Measurements from ENCODE around the gene CCDC102B. TPM values are rescaled to one million over a fixed set of nuclear protein-coding genes. Genes with fewer than 3 reads are reported as not detected.

CCDC102B gene
- total RNA-seq, 2 experiments from 2014 or later: 2.1 to 2.4 TPM

DNA sequence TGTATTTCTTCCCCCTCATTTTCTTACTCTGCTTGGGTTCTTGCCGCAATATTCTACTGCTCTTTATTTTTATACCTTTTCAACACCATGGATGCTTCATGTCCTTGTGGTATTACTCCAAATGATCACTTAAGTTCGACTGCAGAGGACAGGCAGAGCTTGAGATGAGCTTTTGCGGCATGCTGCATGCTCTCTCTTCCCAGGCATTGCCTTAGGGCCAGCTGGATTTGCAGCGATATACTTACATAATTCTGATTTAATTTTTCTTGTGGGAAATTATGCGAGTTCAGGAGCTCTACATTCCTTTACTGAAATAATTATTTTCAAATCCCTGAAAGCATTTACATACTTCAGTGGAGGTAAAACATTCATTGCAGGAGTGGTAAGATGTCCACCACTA lies 288.1 kb downstream of the CCDC102B start:
- Mint-ChIP-seq H3K27ac (no peak overlapping the region), H3K27me3 (no peaks in the 10 kb centered on the region), H3K4me1 (ENCODE audit: low read depth) (no peaks in the 10 kb centered on the region), H3K9me3 (no peaks in the 10 kb centered on the region), H3K4me3 (no peak overlapping the region), H3K36me3 (no peaks in the 10 kb centered on the region)
- ChIA-PET CTCF (no interaction called here), POLR2A (no interaction called here)
- intact Hi-C loops (cut with micrococcal nuclease): no loop called here
- DNase-seq: no peak

DNA sequence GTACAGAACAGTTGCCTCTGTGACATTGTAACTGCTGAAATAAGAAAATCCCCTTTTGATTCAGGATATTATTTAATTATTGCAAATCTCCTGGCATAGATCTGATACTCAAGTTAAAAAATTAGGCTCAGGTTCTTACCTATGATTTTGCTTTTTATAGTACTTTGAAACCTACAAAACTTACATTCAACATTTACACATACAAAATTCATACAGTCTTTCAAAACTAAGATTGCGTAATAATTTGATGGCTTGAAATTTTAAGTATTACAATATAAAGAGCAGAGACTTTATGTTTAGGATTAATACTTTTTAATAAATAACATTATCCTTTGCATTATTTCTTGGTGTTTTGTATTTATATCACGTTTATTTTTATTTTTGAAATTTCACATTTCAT lies 291.1 kb downstream of the CCDC102B start:
- Mint-ChIP-seq H3K27me3 (no peaks in the 10 kb centered on the region), H3K36me3 (no peaks in the 10 kb centered on the region), H3K4me1 (ENCODE audit: low read depth) (no peaks in the 10 kb centered on the region), H3K4me3 (no peak overlapping the region), H3K9me3 (no peaks in the 10 kb centered on the region), H3K27ac (no peak overlapping the region)
- no peak for DNase-seq
- intact Hi-C loops (cut with micrococcal nuclease): no loop called here
- ChIA-PET POLR2A (no interaction called here), CTCF (no interaction called here)

DNA sequence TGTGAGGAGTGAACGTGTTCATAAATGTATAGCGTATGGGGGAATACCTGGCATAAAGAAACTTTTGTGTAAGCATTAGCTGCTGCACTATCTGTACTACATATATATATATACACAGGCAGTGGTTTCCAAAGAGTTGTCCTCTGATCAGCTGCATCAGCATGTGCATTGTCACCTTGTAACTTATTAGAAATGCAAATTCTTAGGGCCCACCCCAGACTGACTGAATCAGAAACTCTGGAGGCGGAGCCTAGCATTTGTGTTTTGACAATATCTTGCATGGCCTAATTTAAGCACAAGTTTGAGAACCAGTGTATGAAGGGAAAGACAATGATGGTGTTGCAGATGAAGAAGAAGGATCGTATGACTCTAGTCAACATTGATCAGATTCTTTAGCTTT lies 299.5 kb downstream of the CCDC102B start:
- no peak overlapping the region for H3K4me3 Mint-ChIP-seq
- no peaks in the 10 kb centered on the region for H3K27me3 Mint-ChIP-seq
- DNase-seq: no peak
- no peaks in the 10 kb centered on the region for H3K4me1 Mint-ChIP-seq (ENCODE audit: low read depth)
- POLR2A ChIA-PET: no interaction called here
- CTCF ChIA-PET: no interaction called here
- intact Hi-C loops (cut with micrococcal nuclease): no loop called here
- H3K9me3 Mint-ChIP-seq: no peaks in the 10 kb centered on the region
- no peaks in the 10 kb centered on the region for H3K36me3 Mint-ChIP-seq
- H3K27ac Mint-ChIP-seq: no peak overlapping the region

DNA sequence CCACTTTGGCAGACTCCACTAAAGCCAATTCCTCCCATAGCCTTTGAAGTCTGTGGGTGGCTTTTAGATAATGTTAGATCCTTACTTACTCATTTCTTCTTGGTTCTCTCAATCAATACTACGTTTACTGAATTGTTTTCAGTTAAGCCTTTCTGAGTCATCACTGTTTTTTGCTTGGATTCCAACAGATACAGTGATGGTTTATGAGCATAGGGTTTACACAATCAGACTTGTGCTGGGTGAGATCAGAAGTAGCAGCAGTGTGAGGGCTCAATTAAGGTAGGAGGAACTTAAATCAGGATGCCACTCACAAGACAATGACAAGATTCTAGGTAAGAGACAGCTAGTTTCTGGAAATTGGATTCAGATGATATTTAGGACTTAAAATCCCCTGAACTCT lies 305.1 kb downstream of the CCDC102B start:
- H3K27ac Mint-ChIP-seq: no peak overlapping the region
- ChIA-PET POLR2A (no interaction called here), CTCF (no interaction called here)
- no peaks in the 10 kb centered on the region for H3K27me3 Mint-ChIP-seq
- H3K36me3 Mint-ChIP-seq: no peaks in the 10 kb centered on the region
- no peak for DNase-seq
- H3K4me3 Mint-ChIP-seq: no peak overlapping the region
- intact Hi-C loops (cut with micrococcal nuclease): no loop called here
- no peaks in the 10 kb centered on the region for H3K4me1 Mint-ChIP-seq (ENCODE audit: low read depth)
- no peaks in the 10 kb centered on the region for H3K9me3 Mint-ChIP-seq

Other genes starting within 250 kb of the CCDC102B start
- gene TMX3, start 83.0 kb upstream of the CCDC102B start, total RNA-seq: 10 to 100 TPM; 42.4 to 44.6 TPM

Measured in activated CD4-positive, alpha-beta memory T cell treated with anti-CD3 and anti-CD28 coated beads for 36 hours (primary cell).